NCI-H187 (cell line): ENCODE results near the gene BBIP1.
"Not testable (repeated sequence)": the region's sequence is repeated elsewhere in the genome, so short reads cannot be mapped to it uniquely, and the experiment has no call there.

Experiments
- DNase-seq, 2 experiments: peaks; one replicate each; lab custom pipeline; 2025; lab: John Stamatoyannopoulos, UW

Gene BBIP1

GRCh38 chr10:110923856-110924493 is 5.0 kb upstream of the BBIP1 start:
- no peak for DNase-seq

- DNase-seq, result peak; percentile 4 to 16
Observed at GRCh38 chr10:110919971-110920881, 1.2 kb upstream of the BBIP1 start.

- DNase-seq, result peak in 1 of 2 experiments; percentile 93
Observed at GRCh38 chr10:110919349-110919931, 460 bp upstream of the BBIP1 start, which contains the start of gene SHOC2. TSS of gene SHOC2 (plus strand) at chr10:110919604. CDS start at chr10:110964359, 44,755 bp downstream.

GRCh38 chr10:110918269-110918642 is 724 bp downstream of the BBIP1 start:
- DNase-seq, result peak; percentile 21 to 65

GRCh38 chr10:110916554-110917346 is 2.2 kb downstream of the BBIP1 start:
- DNase-seq, result no peak

GRCh38 chr10:110915600-110915999 is 3.4 kb downstream of the BBIP1 start:
- not testable (repeated sequence) for DNase-seq

GRCh38 chr10:110915035-110915434 is 3.9 kb downstream of the BBIP1 start:
- no peak for DNase-seq

GRCh38 chr10:110914431-110914830 is 4.5 kb downstream of the BBIP1 start:
- DNase-seq, result no peak

GRCh38 chr10:110912374-110912773 is 6.6 kb downstream of the BBIP1 start:
- DNase-seq, result no peak

GRCh38 chr10:110910138-110910537 is 8.8 kb downstream of the BBIP1 start:
- no peak for DNase-seq

GRCh38 chr10:110903280-110904278 is 15.4 kb downstream of the BBIP1 start:
- no peak for DNase-seq

GRCh38 chr10:110901954-110902819 is 16.8 kb downstream of the BBIP1 start:
- DNase-seq, result no peak

- DNase-seq, result no peak
Observed at GRCh38 chr10:110900983-110901382, 18.0 kb downstream of the BBIP1 start.

GRCh38 chr10:110898391-110898790 is 20.6 kb downstream of the BBIP1 start:
- no peak for DNase-seq

GRCh38 chr10:110897184-110897583 is 21.8 kb downstream of the BBIP1 start:
- no peak for DNase-seq

GRCh38 chr10:110893559-110894179 is 25.3 kb downstream of the BBIP1 start:
- peak in 1 of 2 experiments; percentile 2 for DNase-seq

- DNase-seq, result no peak
Observed at GRCh38 chr10:110892602-110893288, 26.2 kb downstream of the BBIP1 start.

GRCh38 chr10:110887560-110887959 is 31.4 kb downstream of the BBIP1 start:
- DNase-seq, result no peak
